Vagina (tissue), 2 donors: ENCODE measurements around the gene TPTE.
"Not testable (repeated sequence)": the region's sequence is repeated elsewhere in the genome, so short reads cannot be mapped to it uniquely, and the experiment has no call there.

Experiments
- CTCF ChIP-seq, 3 experiments: fragments of 450-650 bp in 2 of 3; fragments of 200-600 bp in 1 of 3; sonication (generic) in 1 of 3; IDR thresholded peaks; one replicate each; pipeline ENCODE4 v1.5.1; 2017 to 2019; ENCODE audit warnings: antibody characterized with exemption in 3 of 3, mild to moderate bottlenecking in 2 of 3, moderate library complexity in 2 of 3
- POLR2A ChIP-seq, 2 donors: fragments of 450-650 bp; IDR thresholded peaks; one replicate each; pipeline ENCODE4 v1.6.1; 2017; ENCODE audit warnings: antibody characterized with exemption in 2 of 2, mild to moderate bottlenecking in 2 of 2, moderate library complexity in 2 of 2

GRCh38 chr21:10616061-10616460 lies 94.7 kb downstream of the TPTE start:
- not testable (repeated sequence) for TF ChIP-seq CTCF, POLR2A (IDR thresholded peaks at IDR 0.05)
